ENCODE results near the gene GPR42.

DNA sequence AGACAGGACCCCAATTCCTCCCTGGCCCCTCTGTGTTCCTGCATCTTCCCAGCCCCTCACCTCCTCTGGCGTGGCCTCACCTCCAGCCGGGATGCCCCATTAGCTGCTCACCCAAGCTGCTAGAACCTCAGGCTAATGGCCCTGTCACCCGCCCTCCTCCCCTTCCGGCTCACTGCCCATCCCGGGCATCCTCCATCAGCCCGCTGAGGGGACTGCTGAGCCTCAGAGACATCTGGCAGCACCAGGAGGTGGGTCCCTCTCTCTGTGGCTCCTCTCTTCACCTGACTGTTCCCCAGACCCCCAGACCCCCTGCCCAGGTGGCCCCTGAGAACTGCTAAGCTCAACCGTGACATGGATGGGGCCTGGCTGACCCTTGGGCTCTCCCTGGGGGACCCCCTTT is 20.3 kb upstream of the GPR42 start:
- no peak for TF ChIP-seq EZH2 (IDR thresholded peaks at IDR 0.05; ENCODE audit: borderline replicate concordance, low read depth, low read length, poor library complexity, severe bottlenecking)
- TF ChIP-seq, protein P1, sequence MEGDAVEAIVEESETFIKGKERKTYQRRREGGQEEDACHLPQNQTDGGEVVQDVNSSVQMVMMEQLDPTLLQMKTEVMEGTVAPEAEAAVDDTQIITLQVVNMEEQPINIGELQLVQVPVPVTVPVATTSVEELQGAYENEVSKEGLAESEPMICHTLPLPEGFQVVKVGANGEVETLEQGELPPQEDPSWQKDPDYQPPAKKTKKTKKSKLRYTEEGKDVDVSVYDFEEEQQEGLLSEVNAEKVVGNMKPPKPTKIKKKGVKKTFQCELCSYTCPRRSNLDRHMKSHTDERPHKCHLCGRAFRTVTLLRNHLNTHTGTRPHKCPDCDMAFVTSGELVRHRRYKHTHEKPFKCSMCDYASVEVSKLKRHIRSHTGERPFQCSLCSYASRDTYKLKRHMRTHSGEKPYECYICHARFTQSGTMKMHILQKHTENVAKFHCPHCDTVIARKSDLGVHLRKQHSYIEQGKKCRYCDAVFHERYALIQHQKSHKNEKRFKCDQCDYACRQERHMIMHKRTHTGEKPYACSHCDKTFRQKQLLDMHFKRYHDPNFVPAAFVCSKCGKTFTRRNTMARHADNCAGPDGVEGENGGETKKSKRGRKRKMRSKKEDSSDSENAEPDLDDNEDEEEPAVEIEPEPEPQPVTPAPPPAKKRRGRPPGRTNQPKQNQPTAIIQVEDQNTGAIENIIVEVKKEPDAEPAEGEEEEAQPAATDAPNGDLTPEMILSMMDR (conservative IDR thresholded peaks at IDR 0.05; ENCODE audit: low read depth, low read length): no peak
